Endothelial cell (in vitro differentiated cells): ENCODE results near the gene CALCOCO2. TPM values are rescaled to one million over a fixed set of nuclear protein-coding genes. Genes with fewer than 3 reads are reported as not detected.

Experiments used
- DNase-seq: peaks from one replicate; pipeline ENCODE4 v3.0.0; 2021; ENCODE audit warnings: low spot score
- H3K27ac Mint-ChIP-seq: one replicate; pipeline ENCODE4 v1.8.0; 2021; ENCODE audit warnings: mixed read lengths, inconsistent platforms; ENCODE audit not compliant: unreplicated experiment
- H3K27me3 Mint-ChIP-seq: one replicate; pipeline ENCODE4 v1.8.0; 2021; ENCODE audit warnings: mild to moderate bottlenecking, moderate library complexity, mixed read lengths, inconsistent platforms; ENCODE audit not compliant: unreplicated experiment
- H3K36me3 Mint-ChIP-seq: one replicate; pipeline ENCODE4 v1.8.0; 2021; ENCODE audit warnings: mild to moderate bottlenecking, low read depth, mixed read lengths, inconsistent platforms; ENCODE audit not compliant: unreplicated experiment
- H3K4me1 Mint-ChIP-seq: one replicate; pipeline ENCODE4 v1.8.0; 2021; ENCODE audit warnings: mild to moderate bottlenecking, mixed read lengths, inconsistent platforms; ENCODE audit not compliant: unreplicated experiment
- H3K4me3 Mint-ChIP-seq: one replicate; pipeline ENCODE4 v1.8.0; 2021; ENCODE audit warnings: mild to moderate bottlenecking, mixed read lengths, inconsistent platforms; ENCODE audit not compliant: unreplicated experiment
- H3K9me3 Mint-ChIP-seq: one replicate; pipeline ENCODE4 v1.8.0; 2021; ENCODE audit warnings: mixed read lengths, inconsistent platforms; ENCODE audit not compliant: unreplicated experiment
- total RNA-seq: library from RNA; stranded (reverse); fragmentation: NEBNext Ultra II Directional; extraction: Animal tissue kit (Norgen Biotek cat#: 25700); gene quantifications from one replicate; pipeline ENCODE4 v1.2.1, GENCODE V29; 2021; ENCODE audit not compliant: unreplicated experiment
- TF ChIP-seq, protein P1 (sequence below): fragments of 200-600 bp; sonication (generic); IDR thresholded peaks from one replicate; pipeline ENCODE4 v1.5.0; 2021; ENCODE audit warnings: antibody characterized with exemption; ENCODE audit not compliant: unreplicated experiment

CALCOCO2 gene
- total RNA-seq, 1 donor from 2014 or later = 46.1 TPM

DNA sequence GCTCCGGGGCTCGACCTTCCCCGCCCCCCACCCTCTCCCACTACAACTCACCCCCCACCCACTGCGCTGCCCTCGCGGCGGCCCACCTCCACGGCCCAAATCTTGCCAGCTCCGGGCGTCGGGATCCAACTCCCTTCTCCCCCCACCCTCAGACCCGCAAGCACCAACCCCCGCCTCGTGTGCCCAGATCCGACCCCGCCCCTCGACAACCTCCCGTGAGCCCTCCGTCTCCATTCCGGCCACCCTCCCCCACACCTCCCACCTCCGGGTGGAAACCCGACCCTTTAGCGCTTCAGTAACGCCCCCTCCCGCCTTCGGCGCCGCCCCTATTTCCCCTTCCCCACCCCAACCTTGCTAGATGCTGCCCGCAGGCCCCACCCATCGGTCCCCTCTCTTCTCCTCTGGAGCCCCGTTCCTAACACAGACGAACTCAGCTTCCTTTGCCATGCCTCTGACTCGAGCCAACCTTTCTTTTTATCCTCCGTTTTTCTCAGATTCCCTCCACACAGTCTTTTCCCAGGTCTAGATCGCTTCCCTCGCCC is 78.1 kb downstream of the CALCOCO2 start:
- Mint-ChIP-seq H3K36me3 (peaks cover 30% of the 10 kb centered on the region), H3K4me1 (peaks cover 25% of the 10 kb centered on the region), H3K4me3 (peak overlapping the region; percentile 99), H3K27ac (peak overlapping the region; percentile 96), H3K27me3 (peaks cover 1% of the 10 kb centered on the region), H3K9me3 (no peaks in the 10 kb centered on the region)
- peak; percentile 89 for DNase-seq
- TF ChIP-seq, protein P1, sequence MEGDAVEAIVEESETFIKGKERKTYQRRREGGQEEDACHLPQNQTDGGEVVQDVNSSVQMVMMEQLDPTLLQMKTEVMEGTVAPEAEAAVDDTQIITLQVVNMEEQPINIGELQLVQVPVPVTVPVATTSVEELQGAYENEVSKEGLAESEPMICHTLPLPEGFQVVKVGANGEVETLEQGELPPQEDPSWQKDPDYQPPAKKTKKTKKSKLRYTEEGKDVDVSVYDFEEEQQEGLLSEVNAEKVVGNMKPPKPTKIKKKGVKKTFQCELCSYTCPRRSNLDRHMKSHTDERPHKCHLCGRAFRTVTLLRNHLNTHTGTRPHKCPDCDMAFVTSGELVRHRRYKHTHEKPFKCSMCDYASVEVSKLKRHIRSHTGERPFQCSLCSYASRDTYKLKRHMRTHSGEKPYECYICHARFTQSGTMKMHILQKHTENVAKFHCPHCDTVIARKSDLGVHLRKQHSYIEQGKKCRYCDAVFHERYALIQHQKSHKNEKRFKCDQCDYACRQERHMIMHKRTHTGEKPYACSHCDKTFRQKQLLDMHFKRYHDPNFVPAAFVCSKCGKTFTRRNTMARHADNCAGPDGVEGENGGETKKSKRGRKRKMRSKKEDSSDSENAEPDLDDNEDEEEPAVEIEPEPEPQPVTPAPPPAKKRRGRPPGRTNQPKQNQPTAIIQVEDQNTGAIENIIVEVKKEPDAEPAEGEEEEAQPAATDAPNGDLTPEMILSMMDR = no peak

DNA sequence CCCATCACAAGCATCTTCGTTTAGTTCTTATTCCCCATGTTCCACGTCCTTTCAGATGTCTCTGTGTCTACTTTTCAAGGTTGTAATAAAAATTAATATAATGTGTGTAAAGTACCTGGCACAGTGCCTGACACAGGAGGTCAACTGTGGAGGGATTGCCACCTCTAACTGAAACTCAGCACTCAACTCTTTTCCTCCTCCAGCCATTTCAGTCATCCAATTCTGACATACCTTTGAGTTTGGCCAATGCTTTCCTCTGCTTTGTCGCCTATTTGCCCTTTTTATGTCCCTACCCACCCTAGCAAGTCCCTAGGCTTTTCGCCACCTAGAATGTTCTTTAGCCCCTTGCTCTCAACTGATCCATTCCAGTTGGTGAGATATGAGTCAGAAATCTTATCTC is 78.9 kb downstream of the CALCOCO2 start:
- peaks cover 25% of the 10 kb centered on the region for H3K4me1 Mint-ChIP-seq
- H3K27ac Mint-ChIP-seq = peak overlapping the region; percentile 96
- peaks cover 1% of the 10 kb centered on the region for H3K27me3 Mint-ChIP-seq
- peaks cover 36% of the 10 kb centered on the region for H3K36me3 Mint-ChIP-seq
- TF ChIP-seq, protein P1 = no peak
- H3K9me3 Mint-ChIP-seq = no peaks in the 10 kb centered on the region
- H3K4me3 Mint-ChIP-seq = peak overlapping the region; percentile 99
- no peak for DNase-seq

DNA sequence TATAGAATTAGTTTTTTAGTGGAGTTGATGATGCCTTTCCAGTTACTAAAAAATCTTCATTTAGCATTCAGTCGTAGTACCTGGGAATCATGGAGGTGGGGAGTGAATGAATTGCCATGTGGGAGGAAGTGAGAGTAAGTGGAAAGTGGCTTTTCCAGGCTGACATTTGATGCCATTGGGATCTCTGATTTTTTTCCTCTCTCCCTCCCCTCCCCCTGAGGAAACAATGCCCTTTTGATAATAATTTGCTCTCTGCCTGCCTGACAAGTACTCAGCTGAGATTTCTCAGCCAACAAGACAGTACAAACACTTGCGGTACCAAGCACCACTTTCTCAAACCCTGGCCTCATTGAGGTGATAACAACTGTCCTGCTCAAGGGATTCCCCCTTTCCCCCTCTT is 79.5 kb downstream of the CALCOCO2 start:
- H3K9me3 Mint-ChIP-seq = no peaks in the 10 kb centered on the region
- DNase-seq = no peak
- peaks cover 36% of the 10 kb centered on the region for H3K36me3 Mint-ChIP-seq
- H3K4me3 Mint-ChIP-seq = peak overlapping the region; percentile 99
- TF ChIP-seq, protein P1 = no peak
- H3K27me3 Mint-ChIP-seq = peaks cover 1% of the 10 kb centered on the region
- peak overlapping the region; percentile 21 for H3K27ac Mint-ChIP-seq
- peaks cover 25% of the 10 kb centered on the region for H3K4me1 Mint-ChIP-seq

DNA sequence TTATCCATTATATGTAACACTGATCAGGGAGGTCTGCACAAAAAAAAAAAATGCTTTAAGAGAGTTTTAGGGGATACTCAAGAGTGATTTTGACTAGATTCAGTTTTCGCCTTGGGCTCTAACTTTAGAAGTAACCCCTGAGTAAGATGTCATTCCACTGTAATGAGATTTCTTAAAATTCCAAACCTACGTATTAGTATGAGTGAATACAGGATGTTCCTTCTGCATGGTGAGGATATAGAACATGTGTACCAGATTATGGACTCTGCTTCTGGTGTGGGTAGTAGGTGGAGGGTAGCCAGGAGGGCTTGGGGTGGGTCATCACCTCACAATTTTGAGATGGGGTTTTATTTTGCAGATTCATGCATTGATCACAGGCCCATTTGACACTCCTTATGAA is 81.6 kb downstream of the CALCOCO2 start:
- Mint-ChIP-seq H3K4me1 (peaks cover 25% of the 10 kb centered on the region), H3K4me3 (no peak overlapping the region), H3K9me3 (no peaks in the 10 kb centered on the region), H3K27ac (no peak overlapping the region), H3K36me3 (peaks cover 47% of the 10 kb centered on the region), H3K27me3 (peaks cover 1% of the 10 kb centered on the region)
- no peak for DNase-seq
- TF ChIP-seq, protein P1 = no peak

Other genes starting within 250 kb of the CALCOCO2 start
- gene HOXB3, start 240.8 kb upstream of the CALCOCO2 start, total RNA-seq = 17.7 TPM
- gene HOXB5, start 237.3 kb upstream of the CALCOCO2 start, total RNA-seq = 0.59 TPM
- 1.9 TPM for gene HOXB6, start 226.0 kb upstream of the CALCOCO2 start, total RNA-seq
- 3.6 TPM for gene HOXB7, start 220.0 kb upstream of the CALCOCO2 start, total RNA-seq
- gene HOXB8, start 215.7 kb upstream of the CALCOCO2 start, total RNA-seq = 0.15 TPM
- 0.49 TPM for gene HOXB9, start 204.7 kb upstream of the CALCOCO2 start, total RNA-seq
- not detected for gene PRAC1, start 108.5 kb upstream of the CALCOCO2 start, total RNA-seq
- gene PRAC2, start 107.8 kb upstream of the CALCOCO2 start, total RNA-seq = not detected
- gene HOXB13, start 102.3 kb upstream of the CALCOCO2 start, total RNA-seq = not detected
- gene TTLL6, start 13.8 kb upstream of the CALCOCO2 start, total RNA-seq = 0.87 TPM
- 36.7 TPM for gene ATP5MC1, start 61.8 kb downstream of the CALCOCO2 start, total RNA-seq
- 81.8 TPM for gene UBE2Z, start 77.4 kb downstream of the CALCOCO2 start, total RNA-seq
- 149 TPM for gene SNF8, start 113.8 kb downstream of the CALCOCO2 start, total RNA-seq
- not detected for gene GIP, start 137.6 kb downstream of the CALCOCO2 start, total RNA-seq
- gene IGF2BP1, start 166.3 kb downstream of the CALCOCO2 start, total RNA-seq = 298 TPM